MCF 10A (cell line): ENCODE measurements around the gene UBE3A. TPM values are rescaled to one million over a fixed set of nuclear protein-coding genes. Genes with fewer than 3 reads are reported as not detected.

ENCODE experiments used
- BruUV-seq: library from RNA; stranded (reverse); fragments of 400-500 nt; replicated peaks from 2 replicates; lab custom pipeline; 2021; lab: Mats Ljungman, UMichigan
- CTCF ChIA-PET: fragments of 300-600 bp; sonication (Branson Sonifier 250); formaldehyde crosslinking; extraction: SDS; loops from one replicate; lab custom pipeline; 2021; ENCODE audit warnings: antibody characterized with exemption, inconsistent platforms; lab: Yijun Ruan, JAX
- POLR2A ChIA-PET: fragments of 300-600, 350-650 bp; sonication (Branson Sonifier 250); formaldehyde crosslinking; extraction: SDS; loops from one replicate; lab custom pipeline; 2020; ENCODE audit warnings: antibody characterized with exemption, inconsistent platforms; lab: Yijun Ruan, JAX
- DNase-seq: peaks from one replicate; pipeline ENCODE4 v3.0.0-alpha.2; 2018; ENCODE audit not compliant: unreplicated experiment
- H3K27ac Mint-ChIP-seq: one replicate; pipeline ENCODE4 v1.8.0; 2022; ENCODE audit warnings: mild to moderate bottlenecking, low read depth, mixed read lengths; ENCODE audit not compliant: unreplicated experiment
- H3K27me3 Mint-ChIP-seq: one replicate; pipeline ENCODE4 v1.8.0; 2022; ENCODE audit warnings: mixed read lengths; ENCODE audit not compliant: insufficient read depth, unreplicated experiment
- H3K36me3 Mint-ChIP-seq: one replicate; pipeline ENCODE4 v1.8.0; 2022; ENCODE audit warnings: mild to moderate bottlenecking, moderate library complexity, mixed read lengths; ENCODE audit not compliant: insufficient read depth, unreplicated experiment
- H3K4me1 Mint-ChIP-seq: one replicate; pipeline ENCODE4 v1.8.0; 2022; ENCODE audit warnings: mixed read lengths; ENCODE audit not compliant: insufficient read depth, unreplicated experiment
- H3K4me3 Mint-ChIP-seq: one replicate; pipeline ENCODE4 v1.8.0; 2022; ENCODE audit warnings: mild to moderate bottlenecking, moderate library complexity, mixed read lengths; ENCODE audit not compliant: unreplicated experiment
- H3K9me3 Mint-ChIP-seq: one replicate; pipeline ENCODE4 v1.8.0; 2022; ENCODE audit warnings: mixed read lengths; ENCODE audit not compliant: unreplicated experiment
- CTCF ChIP-seq: fragments of 200-600 bp; IDR thresholded peaks from one replicate; pipeline ENCODE4 v1.8.0; 2022; ENCODE audit warnings: antibody characterized with exemption, mild to moderate bottlenecking; ENCODE audit not compliant: unreplicated experiment
- intact Hi-C: fragments of 100-400 bp; cut with micrococcal nuclease; formaldehyde crosslinking; loops from 2 replicates; pipeline ENCODE4 v1.14.1; 2022
- total RNA-seq: library from RNA; stranded (reverse); gene quantifications from 2 replicates; pipeline ENCODE4 v1.2.3, GENCODE V29; 2022

Gene UBE3A
- total RNA-seq, 1 experiment from 2014 or later = 101 TPM

- intact Hi-C loops = no loop called here
- no peaks in the 10 kb centered on the region for H3K9me3 Mint-ChIP-seq
- TF ChIP-seq CTCF = no peak
- H3K27ac Mint-ChIP-seq = no peak overlapping the region
- no peaks in the 10 kb centered on the region for H3K27me3 Mint-ChIP-seq
- BruUV-seq = no TSS peak
- H3K4me1 Mint-ChIP-seq = peaks cover 27% of the 10 kb centered on the region
- no peak for DNase-seq
- ChIA-PET CTCF (no interaction called here), POLR2A (no interaction called here)
- H3K4me3 Mint-ChIP-seq = no peak overlapping the region
- no peaks in the 10 kb centered on the region for H3K36me3 Mint-ChIP-seq
Measured at GRCh38 chr15:25431836-25432561, 6.8 kb downstream of the UBE3A start.

- no TSS peak for BruUV-seq
Measured at GRCh38 chr15:25427861-25428260, 11.0 kb downstream of the UBE3A start.

GRCh38 chr15:25426896-25427610, 11.8 kb downstream of the UBE3A start:
- BruUV-seq = no TSS peak
- no peak overlapping the region for H3K27ac Mint-ChIP-seq
- no peak overlapping the region for H3K4me3 Mint-ChIP-seq
- no peak for TF ChIP-seq CTCF
- peaks cover 34% of the 10 kb centered on the region for H3K4me1 Mint-ChIP-seq
- no peaks in the 10 kb centered on the region for H3K27me3 Mint-ChIP-seq
- no peaks in the 10 kb centered on the region for H3K9me3 Mint-ChIP-seq
- CTCF ChIA-PET = interaction anchor here (0.6 to 0.7 kb wide), 3 partner anchors 38 to 875 kb away, joined by 3 to 4 read pairs (median 3); no protein-coding TSS in a partner anchor
- H3K36me3 Mint-ChIP-seq = no peaks in the 10 kb centered on the region
- no peak for DNase-seq
- intact Hi-C loops = no loop called here
- POLR2A ChIA-PET = interaction anchor here (1.8 kb wide), 1 partner anchor 12 kb away, joined by 5 read pairs; no protein-coding TSS in a partner anchor

More at GRCh38 chr15:25427861-25428260, 11.0 kb downstream of the UBE3A start:
- Mint-ChIP-seq H3K27ac (no peak overlapping the region), H3K4me3 (no peak overlapping the region), H3K36me3 (no peaks in the 10 kb centered on the region), H3K9me3 (no peaks in the 10 kb centered on the region), H3K27me3 (no peaks in the 10 kb centered on the region), H3K4me1 (peaks cover 38% of the 10 kb centered on the region)
- CTCF ChIA-PET = interaction anchor here (0.6 to 0.7 kb wide), 3 partner anchors 37 to 874 kb away, joined by 3 to 4 read pairs (median 3); no protein-coding TSS in a partner anchor
- DNase-seq = no peak
- no peak for TF ChIP-seq CTCF
- intact Hi-C loops = no loop called here
- POLR2A ChIA-PET = interaction anchor here (0.7 to 1.8 kb wide), 2 partner anchors 11 to 90 kb away, joined by 3 to 5 read pairs; no protein-coding TSS in a partner anchor

- Mint-ChIP-seq H3K4me3 (no peak overlapping the region), H3K36me3 (peaks cover 7% of the 10 kb centered on the region), H3K9me3 (peaks cover 4% of the 10 kb centered on the region), H3K4me1 (peaks cover 35% of the 10 kb centered on the region), H3K27me3 (no peaks in the 10 kb centered on the region), H3K27ac (no peak overlapping the region)
- intact Hi-C loops = no loop called here
- no peak for TF ChIP-seq CTCF
- no TSS peak for BruUV-seq
- ChIA-PET CTCF (interaction anchor here (0.9 kb wide), 1 partner anchor 12 kb away, joined by 3 read pairs; no protein-coding TSS in a partner anchor), POLR2A (interaction anchor here (1.8 kb wide), 1 partner anchor 15 kb away, joined by 4 read pairs; the partner anchor contains the start of gene UBE3A)
- no peak for DNase-seq
Measured at GRCh38 chr15:25424073-25424472, 14.8 kb downstream of the UBE3A start.
